WTC11 (cell line): ENCODE data around the gene PMP22. TPM values are rescaled to one million over a fixed set of nuclear protein-coding genes. Genes with fewer than 3 reads are reported as not detected.

Experiments
- ATAC-seq: fragments of 200-7000 bp; cut with Tn5 transposase; 2 replicates; pipeline ENCODE4 v1.10.0; 2021; ENCODE audit warnings: mild to moderate bottlenecking, moderate library complexity
- CTCF ChIA-PET: fragments of 300-600 bp; sonication (Branson Sonifier 250); formaldehyde crosslinking; loops from one replicate; lab custom pipeline; 2021; ENCODE audit warnings: antibody characterized with exemption; lab: Charles Lee
- POLR2A ChIA-PET: fragments of 350-600 bp; sonication (Branson Sonifier 250); formaldehyde crosslinking; loops from one replicate; lab custom pipeline; 2021; ENCODE audit warnings: antibody characterized with exemption; lab: Charles Lee
- DNase-seq: peaks from one replicate; pipeline ENCODE4 v3.0.0; 2021; ENCODE audit warnings: low spot score
- H3K27ac Mint-ChIP-seq: 2 replicates; pipeline ENCODE4 v1.8.0; 2021; ENCODE audit warnings: mixed read lengths
- H3K27me3 Mint-ChIP-seq: 2 replicates; pipeline ENCODE4 v1.8.0; 2021; ENCODE audit warnings: low read depth, mild to moderate bottlenecking, moderate library complexity, mixed read lengths
- H3K36me3 Mint-ChIP-seq: 2 replicates; pipeline ENCODE4 v1.8.0; 2021; ENCODE audit warnings: mixed read lengths
- H3K4me1 Mint-ChIP-seq: 2 replicates; pipeline ENCODE4 v1.8.0; 2022; ENCODE audit warnings: mixed read lengths
- H3K4me3 Mint-ChIP-seq: 2 replicates; pipeline ENCODE4 v1.8.0; 2021; ENCODE audit warnings: mild to moderate bottlenecking, moderate library complexity, mixed read lengths
- H3K9me3 Mint-ChIP-seq: 2 replicates; pipeline ENCODE4 v1.8.0; 2021; ENCODE audit warnings: mixed read lengths
- ATF1 ChIP-seq: sonication (generic); formaldehyde crosslinking; IDR thresholded peaks from 2 replicates; pipeline ENCODE4 v1.8.1; 2023; ENCODE audit warnings: mild to moderate bottlenecking, moderate library complexity, missing genetic modification reagents
- ATF3 ChIP-seq: sonication (generic); formaldehyde crosslinking; conservative IDR thresholded peaks from 2 replicates; pipeline ENCODE4 v1.8.1; 2022; ENCODE audit warnings: mild to moderate bottlenecking, missing genetic modification reagents
- ATF6 ChIP-seq: sonication (generic); formaldehyde crosslinking; IDR thresholded peaks from 2 replicates; pipeline ENCODE4 v1.8.1; 2023; ENCODE audit warnings: mild to moderate bottlenecking, missing genetic modification reagents
- CREM ChIP-seq: sonication (generic); formaldehyde crosslinking; IDR thresholded peaks from 2 replicates; pipeline ENCODE4 v1.8.1; 2022; ENCODE audit warnings: mild to moderate bottlenecking, missing genetic modification reagents, moderate library complexity
- FOXP1 ChIP-seq: sonication (generic); formaldehyde crosslinking; IDR thresholded peaks from 2 replicates; pipeline ENCODE4 v1.8.0; 2022; ENCODE audit warnings: missing genetic modification reagents, mild to moderate bottlenecking, moderate library complexity, borderline replicate concordance
- GABPB1 ChIP-seq: sonication (generic); formaldehyde crosslinking; IDR thresholded peaks from 2 replicates; pipeline ENCODE4 v1.8.1; 2023; ENCODE audit warnings: mild to moderate bottlenecking, missing genetic modification reagents
- JUN ChIP-seq: sonication (generic); formaldehyde crosslinking; IDR thresholded peaks from 2 replicates; pipeline ENCODE4 v1.8.0; 2023; ENCODE audit warnings: mild to moderate bottlenecking, missing genetic modification reagents
- KAT7 ChIP-seq: sonication (generic); formaldehyde crosslinking; IDR thresholded peaks from 2 replicates; pipeline ENCODE4 v1.8.1; 2023; ENCODE audit warnings: missing genetic modification reagents, mild to moderate bottlenecking, borderline replicate concordance
- MAX ChIP-seq: sonication (generic); formaldehyde crosslinking; IDR thresholded peaks from 2 replicates; pipeline ENCODE4 v1.8.0; 2022; ENCODE audit warnings: mild to moderate bottlenecking, missing genetic modification reagents
- MYBL2 ChIP-seq: sonication (generic); formaldehyde crosslinking; IDR thresholded peaks from 2 replicates; pipeline ENCODE4 v1.8.1; 2023; ENCODE audit warnings: mild to moderate bottlenecking, moderate library complexity, missing genetic modification reagents
- NR1H2 ChIP-seq: sonication (generic); formaldehyde crosslinking; IDR thresholded peaks from 2 replicates; pipeline ENCODE4 v1.9.0; 2021; ENCODE audit warnings: mild to moderate bottlenecking, moderate library complexity, missing genetic modification reagents
- NR2C2 ChIP-seq: sonication (generic); formaldehyde crosslinking; IDR thresholded peaks from 2 replicates; pipeline ENCODE4 v1.8.0; 2022; ENCODE audit warnings: mild to moderate bottlenecking, missing genetic modification reagents
- RORB ChIP-seq: fragments of 250-450 bp; sonication (Bioruptor Pico); IDR thresholded peaks from 2 replicates; pipeline ENCODE4 v1.9.0; 2021; ENCODE audit warnings: mild to moderate bottlenecking
- SMAD4 ChIP-seq: sonication (generic); formaldehyde crosslinking; IDR thresholded peaks from 2 replicates; pipeline ENCODE4 v1.8.0; 2022; ENCODE audit warnings: mild to moderate bottlenecking, missing genetic modification reagents
- SOX15 ChIP-seq: fragments of 250-450 bp; sonication (Bioruptor Pico); IDR thresholded peaks from 2 replicates; pipeline ENCODE4 v1.9.0; 2021; ENCODE audit warnings: mild to moderate bottlenecking
- SP1 ChIP-seq: sonication (generic); formaldehyde crosslinking; conservative IDR thresholded peaks from 2 replicates; pipeline ENCODE4 v1.8.1; 2022; ENCODE audit warnings: missing genetic modification reagents
- TEAD1 ChIP-seq: sonication (generic); formaldehyde crosslinking; IDR thresholded peaks from 2 replicates; pipeline ENCODE4 v1.8.0; 2022; ENCODE audit warnings: mild to moderate bottlenecking, missing genetic modification reagents
- ZBTB21 ChIP-seq: sonication (generic); formaldehyde crosslinking; IDR thresholded peaks from 2 replicates; pipeline ENCODE4 v1.8.1; 2023; ENCODE audit warnings: mild to moderate bottlenecking, missing genetic modification reagents, borderline replicate concordance
- ZNF219 ChIP-seq: sonication (generic); formaldehyde crosslinking; IDR thresholded peaks from 2 replicates; pipeline ENCODE4 v1.8.0; 2023; ENCODE audit warnings: missing genetic modification reagents, mild to moderate bottlenecking, borderline replicate concordance
- ZNF281 ChIP-seq: sonication (generic); formaldehyde crosslinking; IDR thresholded peaks from 2 replicates; pipeline ENCODE4 v1.8.0; 2023; ENCODE audit warnings: mild to moderate bottlenecking, missing genetic modification reagents
- total RNA-seq: library from RNA; stranded (reverse); gene quantifications from 3 replicates; pipeline ENCODE4 v1.2.3, GENCODE V29; 2021
- TF ChIP-seq, protein P1 (sequence below): sonication (generic); formaldehyde crosslinking; IDR thresholded peaks from 2 replicates; pipeline ENCODE4 v1.8.1; 2023; ENCODE audit warnings: mild to moderate bottlenecking, missing genetic modification reagents
- TF ChIP-seq, protein P2 (sequence below): fragments of 250-450 bp; sonication (Bioruptor Pico); conservative IDR thresholded peaks from 2 replicates; pipeline ENCODE4 v1.9.0; 2021; ENCODE audit warnings: mild to moderate bottlenecking

The PMP22 gene
- total RNA-seq, 1 experiment from 2014 or later: 3.0 TPM

DNA sequence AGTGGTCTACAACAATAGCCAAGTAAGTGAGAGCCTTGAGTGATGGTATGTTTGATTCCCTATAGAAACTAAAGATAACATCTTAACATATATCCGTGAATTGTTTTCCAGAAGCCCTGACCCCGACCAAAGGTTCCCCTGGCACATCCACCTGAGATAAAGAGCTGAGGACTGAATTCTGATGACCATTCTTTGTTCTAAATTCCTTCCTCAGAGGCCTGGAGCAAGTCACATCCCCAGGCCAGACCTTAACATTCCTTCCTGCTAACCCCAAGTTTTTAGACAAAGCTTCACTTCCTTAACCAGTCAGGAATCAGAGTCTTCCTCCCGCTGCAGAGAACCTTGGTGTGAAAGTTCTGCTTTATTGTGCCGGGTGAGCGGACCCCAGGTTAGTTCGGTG lies 83.3 kb downstream of the PMP22 start:
- no peak overlapping the region for H3K27ac Mint-ChIP-seq
- CTCF ChIA-PET: interaction anchor here (1.0 kb wide), 1 partner anchor 11 kb away, joined by 4 read pairs; no protein-coding TSS in a partner anchor

GRCh38 chr17:15181333-15181732 lies 83.8 kb downstream of the PMP22 start:
- no peak overlapping the region for H3K4me3 Mint-ChIP-seq
- ChIA-PET POLR2A (no interaction called here), CTCF (interaction anchor here (0.7 to 1.0 kb wide), 3 partner anchors 10 to 386 kb away, joined by 3 to 6 read pairs (median 4); no protein-coding TSS in a partner anchor)
- no peak for ATAC-seq
- no peaks in the 10 kb centered on the region for H3K36me3 Mint-ChIP-seq
- H3K27ac Mint-ChIP-seq: peak overlapping the region; percentile 79; the same call in 1 of the 2 replicates
- H3K4me1 Mint-ChIP-seq: peaks cover 42% of the 10 kb centered on the region
- H3K9me3 Mint-ChIP-seq: 0 out of 2 replicates have a peak, but pooled peaks cover 3% of the 10 kb centered on the region
- no peaks in the 10 kb centered on the region; the same call in 1 of the 2 replicates for H3K27me3 Mint-ChIP-seq
- no peak for DNase-seq
- no peak for TF ChIP-seq MYBL2 (CRISPR knock-in tag)
- TF ChIP-seq, protein P1, sequence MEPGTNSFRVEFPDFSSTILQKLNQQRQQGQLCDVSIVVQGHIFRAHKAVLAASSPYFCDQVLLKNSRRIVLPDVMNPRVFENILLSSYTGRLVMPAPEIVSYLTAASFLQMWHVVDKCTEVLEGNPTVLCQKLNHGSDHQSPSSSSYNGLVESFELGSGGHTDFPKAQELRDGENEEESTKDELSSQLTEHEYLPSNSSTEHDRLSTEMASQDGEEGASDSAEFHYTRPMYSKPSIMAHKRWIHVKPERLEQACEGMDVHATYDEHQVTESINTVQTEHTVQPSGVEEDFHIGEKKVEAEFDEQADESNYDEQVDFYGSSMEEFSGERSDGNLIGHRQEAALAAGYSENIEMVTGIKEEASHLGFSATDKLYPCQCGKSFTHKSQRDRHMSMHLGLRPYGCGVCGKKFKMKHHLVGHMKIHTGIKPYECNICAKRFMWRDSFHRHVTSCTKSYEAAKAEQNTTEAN (CRISPR knock-in tag): no peak
- no peak for TF ChIP-seq ZNF281
- TF ChIP-seq NR1H2 (CRISPR knock-in tag): no peak
- TF ChIP-seq GABPB1 (CRISPR knock-in tag): no peak
- no peak for TF ChIP-seq CREM (CRISPR knock-in tag)
- TF ChIP-seq JUN (CRISPR knock-in tag): no peak
- TF ChIP-seq RORB (CRISPR knock-in tag): no peak
- no peak for TF ChIP-seq ZBTB21 (CRISPR knock-in tag)
- TF ChIP-seq SOX15: no peak

More for the DNA sequence above, 83.3 kb downstream of the PMP22 start:
- H3K27me3 Mint-ChIP-seq: no peaks in the 10 kb centered on the region; the same call in 1 of the 2 replicates
- H3K4me1 Mint-ChIP-seq: peaks cover 42% of the 10 kb centered on the region
- DNase-seq (no peak), ATAC-seq (no peak)
- H3K36me3 Mint-ChIP-seq: no peaks in the 10 kb centered on the region
- TF ChIP-seq, protein P1 (CRISPR knock-in tag): no peak
- TF ChIP-seq TEAD1 (CRISPR knock-in tag): no peak
- no peak for TF ChIP-seq ATF3 (CRISPR knock-in tag)
- no peak for TF ChIP-seq MAX (CRISPR knock-in tag)
- TF ChIP-seq FOXP1 (CRISPR knock-in tag): no peak
- TF ChIP-seq ZNF219 (CRISPR knock-in tag): no peak
- TF ChIP-seq, protein P2, sequence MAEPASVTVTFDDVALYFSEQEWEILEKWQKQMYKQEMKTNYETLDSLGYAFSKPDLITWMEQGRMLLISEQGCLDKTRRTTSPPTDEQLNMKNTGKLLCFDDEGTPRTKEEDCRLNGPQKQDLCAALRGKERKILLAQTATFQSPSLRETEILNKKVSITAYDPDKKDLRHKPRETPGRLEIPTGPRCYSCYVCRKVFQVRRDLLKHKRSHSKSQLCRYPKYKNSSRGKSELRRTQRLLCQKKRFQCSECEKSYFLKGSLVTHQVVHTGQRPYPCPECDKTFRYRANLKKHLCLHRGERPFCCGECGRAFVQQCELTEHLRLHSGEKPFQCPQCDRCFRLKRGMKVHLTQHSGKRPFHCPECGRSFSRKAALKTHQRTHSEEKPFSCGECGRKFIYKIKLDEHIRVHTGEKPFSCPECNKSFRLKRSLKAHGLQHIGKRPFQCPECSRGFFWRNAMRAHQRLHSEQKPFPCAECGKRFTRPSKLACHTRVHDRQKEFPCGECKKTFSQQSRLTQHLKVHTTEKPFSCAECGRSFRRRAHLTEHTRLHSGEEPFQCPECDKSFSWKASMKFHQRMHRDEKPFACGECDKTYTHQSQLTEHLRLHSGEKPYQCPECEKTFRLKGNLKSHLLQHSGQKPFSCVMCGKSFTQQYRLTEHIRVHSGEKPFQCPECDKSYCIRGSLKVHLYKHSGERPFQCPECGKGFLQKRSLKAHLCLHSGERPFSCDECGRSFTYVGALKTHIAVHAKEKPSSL (CRISPR knock-in tag): no peak
- no peak for TF ChIP-seq SMAD4 (CRISPR knock-in tag)
- no peak for TF ChIP-seq ATF6 (CRISPR knock-in tag)
- TF ChIP-seq JUN (CRISPR knock-in tag): no peak
- no peak for TF ChIP-seq NR2C2 (CRISPR knock-in tag)
- no peak for TF ChIP-seq SP1 (CRISPR knock-in tag)
- no peak for TF ChIP-seq KAT7
- no peak for TF ChIP-seq CREM (CRISPR knock-in tag)
- no peak for TF ChIP-seq ATF1
- H3K9me3 Mint-ChIP-seq: 0 out of 2 replicates have a peak, but pooled peaks cover 3% of the 10 kb centered on the region
- POLR2A ChIA-PET: no interaction called here
- no peak overlapping the region for H3K4me3 Mint-ChIP-seq
